ENCODE measurements around the gene TRHDE.
A peak's percentile ranks its signal among the peaks of the same experiment; 100 is the strongest.

The TRHDE gene

GRCh38 chr12:72272091-72272661 is at the start of gene TRHDE:
Gene TRHDE, plus strand, starts transcription at chr12:72272370. Its CDS starts 274 bp downstream, at chr12:72272644.
- TF ChIP-seq CTCF (IDR thresholded peaks at IDR 0.05; ENCODE audit: low read depth, low read length), result no peak
- peak within 1 kb of the TSS; percentile 73 for H3K4me3 ChIP-seq (ENCODE audit: low read depth, low read length)

- H3K4me3 ChIP-seq (ENCODE audit: low read depth, low read length), result no peak overlapping the region
- no peak for TF ChIP-seq CTCF (IDR thresholded peaks at IDR 0.05; ENCODE audit: low read depth, low read length)
Measured at GRCh38 chr12:72226510-72226909, 45.7 kb upstream of the TRHDE start.

- no peak for TF ChIP-seq CTCF (IDR thresholded peaks at IDR 0.05; ENCODE audit: low read depth, low read length)
- H3K4me3 ChIP-seq (ENCODE audit: low read depth, low read length), result no peak overlapping the region
Measured at GRCh38 chr12:72228424-72228823, 43.7 kb upstream of the TRHDE start.

- no peak for TF ChIP-seq CTCF (IDR thresholded peaks at IDR 0.05; ENCODE audit: low read depth, low read length)
- no peak overlapping the region for H3K4me3 ChIP-seq (ENCODE audit: low read depth, low read length)
Measured at GRCh38 chr12:72230589-72230988, 41.6 kb upstream of the TRHDE start.

- no peak overlapping the region for H3K4me3 ChIP-seq (ENCODE audit: low read depth, low read length)
- TF ChIP-seq CTCF (IDR thresholded peaks at IDR 0.05; ENCODE audit: low read depth, low read length), result no peak
Measured at GRCh38 chr12:72234886-72235285, 37.3 kb upstream of the TRHDE start.

- H3K4me3 ChIP-seq (ENCODE audit: low read depth, low read length), result no peak overlapping the region
- TF ChIP-seq CTCF (IDR thresholded peaks at IDR 0.05; ENCODE audit: low read depth, low read length), result no peak
Measured at GRCh38 chr12:72236071-72236705, 36.0 kb upstream of the TRHDE start.

- no peak overlapping the region for H3K4me3 ChIP-seq (ENCODE audit: low read depth, low read length)
- TF ChIP-seq CTCF (IDR thresholded peaks at IDR 0.05; ENCODE audit: low read depth, low read length), result no peak
Measured at GRCh38 chr12:72241552-72241951, 30.6 kb upstream of the TRHDE start.
